Testis (tissue), 3 donors: ENCODE results near the gene HRH3. TPM values are rescaled to one million over a fixed set of nuclear protein-coding genes. Genes with fewer than 3 reads are reported as not detected.

Source experiments
- DNase-seq: peaks from one replicate; pipeline ENCODE4 v3.0.0-alpha.2; 2019
- H3K27ac ChIP-seq, 2 donors: fragments of 200-600 bp; sonication (generic); one replicate each; pipeline ENCODE4 v1.5.1; 2019
- H3K27me3 ChIP-seq: fragments of 200-600 bp; sonication (generic); one replicate; pipeline ENCODE4 v1.5.1; 2019
- H3K36me3 ChIP-seq: fragments of 200-600 bp; sonication (generic); one replicate; pipeline ENCODE4 v1.5.1; 2017; ENCODE audit warnings: low read depth; ENCODE audit errors: missing control alignments
- H3K4me1 ChIP-seq: fragments of 200-600 bp; sonication (generic); one replicate; pipeline ENCODE4 v1.5.1; 2019
- H3K4me3 ChIP-seq, 2 donors: fragments of 200-600 bp; sonication (generic); one replicate each; pipeline ENCODE4 v1.5.1; 2017 to 2019
- H3K9me3 ChIP-seq: fragments of 200-600 bp; sonication (generic); one replicate; pipeline ENCODE4 v1.5.1; 2017
- POLR2A ChIP-seq: fragments of 450-650 bp; IDR thresholded peaks from one replicate; pipeline ENCODE4 v1.6.1; 2017; ENCODE audit warnings: antibody characterized with exemption, mild to moderate bottlenecking, moderate library complexity
- WGBS, 2 donors: methylation state at CpG; one replicate each; pipeline ENCODE4 v1.1.5; 2018; 5-methylcytosine and 5-hydroxymethylcytosine counted together
- intact Hi-C: fragments of 100-400 bp; cut with DNase I; formaldehyde crosslinking; loops from one replicate; pipeline ENCODE4 v1.15.1; 2023; ENCODE audit warnings: low total_unique reads
- polyA plus RNA-seq: library from polyadenylated mRNA; stranded (reverse); fragments of 350-450 nt; fragmentation: Illumina TruSeq; extraction: RNeasy Lipid Tissue Mini Kit (QIAGEN cat#74804); gene quantifications from one replicate; pipeline ENCODE4 v1.2.3, GENCODE V29; 2014; ENCODE audit warnings: low read depth, low replicate concordance; ENCODE audit not compliant: insufficient read depth
- total RNA-seq, 2 donors: library from RNA; depleted of rRNA; stranded (reverse); fragments of >200 nt; gene quantifications; one replicate each; pipeline ENCODE4 v1.2.3, GENCODE V29; 2016
- TF ChIP-seq, protein P1 (sequence below), 3 experiments: fragments of 450-650 bp in 2 of 3; fragments of 200-600 bp in 1 of 3; sonication (generic) in 1 of 3; IDR thresholded peaks; one replicate each; pipeline ENCODE4 v1.5.1; 2016 to 2019; ENCODE audit warnings: antibody characterized with exemption in 3 of 3, mild to moderate bottlenecking in 2 of 3, moderate library complexity in 1 of 3

Gene HRH3
- total and polyA plus RNA-seq, 3 donors from 2014 or later: 0.67 to 2.5 (median 1.1) TPM

DNA sequence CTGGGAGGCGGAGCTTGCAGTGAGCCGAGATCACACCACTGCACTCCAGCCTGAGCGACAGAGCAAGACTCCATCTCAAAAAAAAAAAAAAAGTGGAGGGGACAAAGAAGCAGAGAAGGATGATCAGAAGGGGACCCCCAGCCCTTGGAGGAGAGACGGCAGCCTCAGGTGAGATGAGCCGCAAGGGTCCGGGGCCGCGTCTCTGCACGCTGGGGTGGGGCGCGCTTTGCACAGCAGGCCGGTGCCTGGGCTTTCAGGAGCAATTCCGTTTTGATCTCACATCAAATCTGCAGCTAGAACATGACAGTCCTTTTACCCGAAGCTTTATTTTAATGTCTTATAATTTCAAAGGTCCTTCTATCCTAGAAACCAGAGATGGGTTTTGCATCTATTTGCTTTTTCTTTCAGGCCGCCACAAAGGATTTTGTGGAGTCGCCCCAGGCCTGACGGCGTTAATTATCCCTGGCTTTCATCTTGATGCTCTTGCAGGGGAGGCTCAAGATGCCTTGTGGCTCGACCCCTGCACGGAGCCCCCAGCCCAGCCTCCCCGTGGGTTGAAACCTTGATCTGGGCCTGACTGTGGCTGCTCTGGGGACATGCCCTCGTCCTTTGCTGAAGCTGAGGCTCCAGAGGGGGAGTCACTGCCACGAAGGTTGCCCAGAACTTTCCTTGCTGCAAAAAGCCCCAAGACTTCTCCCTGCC is 17.3 kb downstream of the HRH3 start:
- no peak overlapping the region for H3K4me3 ChIP-seq
- no peak overlapping the region for H3K27ac ChIP-seq
- H3K36me3 ChIP-seq: no peaks in the 10 kb centered on the region
- no peaks in the 10 kb centered on the region for H3K27me3 ChIP-seq
- no peak for DNase-seq
- H3K4me1 ChIP-seq: no peaks in the 10 kb centered on the region
- H3K9me3 ChIP-seq: no peaks in the 10 kb centered on the region
- WGBS, 2 donors: 85 to 89% methylated on average over 23 of the region's 23 CpGs
- intact Hi-C loops: no loop called here
- TF ChIP-seq, protein P1, sequence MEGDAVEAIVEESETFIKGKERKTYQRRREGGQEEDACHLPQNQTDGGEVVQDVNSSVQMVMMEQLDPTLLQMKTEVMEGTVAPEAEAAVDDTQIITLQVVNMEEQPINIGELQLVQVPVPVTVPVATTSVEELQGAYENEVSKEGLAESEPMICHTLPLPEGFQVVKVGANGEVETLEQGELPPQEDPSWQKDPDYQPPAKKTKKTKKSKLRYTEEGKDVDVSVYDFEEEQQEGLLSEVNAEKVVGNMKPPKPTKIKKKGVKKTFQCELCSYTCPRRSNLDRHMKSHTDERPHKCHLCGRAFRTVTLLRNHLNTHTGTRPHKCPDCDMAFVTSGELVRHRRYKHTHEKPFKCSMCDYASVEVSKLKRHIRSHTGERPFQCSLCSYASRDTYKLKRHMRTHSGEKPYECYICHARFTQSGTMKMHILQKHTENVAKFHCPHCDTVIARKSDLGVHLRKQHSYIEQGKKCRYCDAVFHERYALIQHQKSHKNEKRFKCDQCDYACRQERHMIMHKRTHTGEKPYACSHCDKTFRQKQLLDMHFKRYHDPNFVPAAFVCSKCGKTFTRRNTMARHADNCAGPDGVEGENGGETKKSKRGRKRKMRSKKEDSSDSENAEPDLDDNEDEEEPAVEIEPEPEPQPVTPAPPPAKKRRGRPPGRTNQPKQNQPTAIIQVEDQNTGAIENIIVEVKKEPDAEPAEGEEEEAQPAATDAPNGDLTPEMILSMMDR (IDR thresholded peaks at IDR 0.05): no peak
- TF ChIP-seq POLR2A: no peak

DNA sequence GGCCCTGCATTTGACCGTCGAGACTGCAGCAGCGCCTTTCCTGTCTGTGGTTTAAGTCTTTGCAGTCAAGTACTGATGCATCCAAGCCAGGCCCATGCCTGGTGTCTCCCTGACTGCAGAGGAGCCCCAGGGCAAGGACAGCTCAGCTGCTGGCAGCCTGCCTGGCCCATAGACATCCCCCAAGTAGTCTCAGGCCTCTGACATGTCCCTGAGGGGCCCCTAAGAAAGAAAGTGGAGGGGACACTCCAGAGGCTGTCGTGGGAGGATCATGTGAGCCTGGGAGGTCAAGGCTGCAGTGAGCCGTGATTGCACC is 18.0 kb downstream of the HRH3 start:
- Histone ChIP-seq H3K4me3 (no peak overlapping the region), H3K9me3 (no peaks in the 10 kb centered on the region), H3K36me3 (no peaks in the 10 kb centered on the region), H3K27me3 (no peaks in the 10 kb centered on the region), H3K4me1 (no peaks in the 10 kb centered on the region), H3K27ac (no peak overlapping the region)
- intact Hi-C loops: no loop called here
- no peak for DNase-seq
- 61 to 78% methylated on average over 5 of the region's 5 CpGs for WGBS, 2 donors
- TF ChIP-seq, protein P1 (IDR thresholded peaks at IDR 0.05): no peak
- TF ChIP-seq POLR2A: no peak

DNA sequence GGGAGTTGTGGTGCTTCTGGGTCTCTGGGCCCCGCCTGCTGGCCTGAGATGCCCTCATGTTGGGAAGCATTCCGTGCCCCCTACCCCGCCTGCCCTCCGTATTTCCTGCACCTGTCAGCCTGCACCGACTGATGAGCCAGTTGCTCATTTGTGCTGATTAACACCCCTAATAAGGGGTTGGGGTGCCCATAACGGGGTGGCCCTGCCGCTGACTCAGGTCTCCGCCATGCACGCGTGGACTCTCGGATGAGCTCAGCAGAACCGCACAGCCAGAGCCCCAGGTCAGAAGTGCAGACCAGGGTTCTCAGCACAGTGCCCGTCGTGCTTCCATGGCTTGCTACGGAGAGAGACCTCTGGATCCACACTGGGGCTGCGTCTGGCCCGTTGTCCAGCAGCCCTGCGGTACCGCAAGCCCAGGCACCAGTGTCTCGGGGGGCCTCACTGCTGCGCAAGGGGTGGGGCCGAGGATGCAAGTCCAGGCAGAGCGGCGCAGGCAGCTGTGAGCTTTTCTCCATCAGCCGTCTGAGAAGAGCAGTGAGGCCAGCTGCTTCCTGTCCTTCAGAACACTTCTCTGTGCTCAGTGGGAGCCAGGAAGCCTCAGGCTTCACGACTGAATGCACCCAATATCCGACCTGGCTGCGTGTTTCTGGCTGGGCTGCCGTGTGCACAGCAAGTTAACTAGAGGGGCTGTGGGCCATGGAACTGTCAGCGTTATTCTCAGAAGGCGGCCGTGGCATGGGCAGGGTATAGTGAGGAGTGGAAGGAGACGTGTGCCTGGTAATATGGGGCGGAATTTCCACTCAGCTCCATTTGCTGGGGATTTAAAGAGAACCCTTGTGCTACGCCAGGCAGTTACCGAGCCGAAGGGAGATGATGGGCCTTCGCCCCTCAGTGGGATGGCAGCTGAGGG is 18.6 kb downstream of the HRH3 start:
- intact Hi-C loops: no loop called here
- Histone ChIP-seq H3K36me3 (no peaks in the 10 kb centered on the region), H3K27me3 (no peaks in the 10 kb centered on the region), H3K27ac (no peak overlapping the region), H3K4me3 (no peak overlapping the region), H3K4me1 (no peaks in the 10 kb centered on the region), H3K9me3 (no peaks in the 10 kb centered on the region)
- TF ChIP-seq POLR2A: no peak
- TF ChIP-seq, protein P1 (IDR thresholded peaks at IDR 0.05): no peak
- WGBS, 2 donors: 87 to 92% methylated on average over 16 to 32 of the region's 38 CpGs
- no peak for DNase-seq

DNA sequence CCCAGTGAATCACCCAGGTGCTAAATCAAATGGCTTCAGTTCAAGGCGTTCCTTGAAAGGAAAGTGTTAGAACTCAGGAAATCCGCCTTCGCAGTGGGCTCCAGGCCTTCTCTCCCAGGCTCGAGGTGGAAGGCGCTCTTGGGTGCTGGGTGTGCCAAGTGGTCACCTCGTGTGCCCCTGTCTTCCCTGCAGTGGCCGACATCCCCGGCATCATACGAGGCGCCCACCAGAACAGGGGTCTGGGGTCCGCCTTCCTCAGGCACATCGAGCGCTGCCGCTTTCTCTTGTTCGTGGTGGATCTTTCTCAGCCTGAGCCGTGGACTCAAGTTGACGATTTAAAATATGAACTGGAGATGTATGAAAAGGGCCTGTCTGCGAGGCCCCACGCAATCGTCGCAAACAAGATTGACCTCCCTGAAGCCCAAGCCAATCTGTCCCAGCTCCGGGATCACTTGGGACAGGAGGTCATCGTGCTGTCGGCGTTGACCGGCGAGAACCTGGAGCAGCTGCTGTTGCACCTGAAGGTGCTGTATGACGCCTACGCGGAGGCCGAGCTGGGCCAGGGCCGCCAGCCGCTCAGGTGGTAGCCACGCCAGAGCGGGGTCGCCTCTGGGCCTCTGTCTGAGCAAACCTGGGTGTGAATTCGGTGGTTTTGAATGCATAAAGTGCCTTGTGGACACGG is 19.4 kb downstream of the HRH3 start:
- TF ChIP-seq, protein P1 (IDR thresholded peaks at IDR 0.05): no peak
- TF ChIP-seq POLR2A: no peak
- 91 to 93% methylated on average over 31 to 38 of the region's 38 CpGs for WGBS, 2 donors
- Histone ChIP-seq H3K36me3 (no peaks in the 10 kb centered on the region), H3K4me1 (no peaks in the 10 kb centered on the region), H3K4me3 (no peak overlapping the region), H3K27me3 (no peaks in the 10 kb centered on the region), H3K9me3 (no peaks in the 10 kb centered on the region), H3K27ac (no peak overlapping the region)
- intact Hi-C loops: no loop called here
- DNase-seq: no peak
